T-helper 2 cell treated with Interferon-gamma antibody and Interleukin-4, amounts not matched to agents 5 μg/mL and 100 μg/mL, for 36 hours (primary cell): ENCODE results near the gene HCRTR2.
"Not testable (repeated sequence)": the region's sequence is repeated elsewhere in the genome, so short reads cannot be mapped to it uniquely, and the experiment has no call there.

Experiments used
- DNase-seq: peaks from one replicate; pipeline ENCODE4 v3.0.0; 2021; ENCODE audit warnings: low spot score
- H3K27ac Mint-ChIP-seq: one replicate; pipeline ENCODE4 v1.8.0; 2021; ENCODE audit warnings: mild to moderate bottlenecking, mixed read lengths
- H3K27me3 Mint-ChIP-seq: one replicate; pipeline ENCODE4 v1.8.0; 2021; ENCODE audit warnings: low read depth, mixed read lengths
- H3K36me3 Mint-ChIP-seq: one replicate; pipeline ENCODE4 v1.8.0; 2021; ENCODE audit warnings: low read depth, mixed read lengths
- H3K4me1 Mint-ChIP-seq: one replicate; pipeline ENCODE4 v1.8.0; 2021; ENCODE audit warnings: low read depth, mixed read lengths
- H3K4me3 Mint-ChIP-seq: one replicate; pipeline ENCODE4 v1.8.0; 2022; ENCODE audit warnings: mild to moderate bottlenecking, moderate library complexity, mixed read lengths
- H3K9me3 Mint-ChIP-seq: one replicate; pipeline ENCODE4 v1.8.0; 2021; ENCODE audit warnings: mixed read lengths

Gene HCRTR2

GRCh38 chr6:55182016-55182650, 7.8 kb downstream of the HCRTR2 start:
- no peaks in the 10 kb centered on the region for H3K27me3 Mint-ChIP-seq
- no peak overlapping the region for H3K27ac Mint-ChIP-seq
- DNase-seq = no peak
- H3K36me3 Mint-ChIP-seq = no peaks in the 10 kb centered on the region
- H3K4me1 Mint-ChIP-seq = no peaks in the 10 kb centered on the region
- H3K9me3 Mint-ChIP-seq = peaks cover 3% of the 10 kb centered on the region
- H3K4me3 Mint-ChIP-seq = no peak overlapping the region

GRCh38 chr6:55184782-55185530, 10.6 kb downstream of the HCRTR2 start:
- no peaks in the 10 kb centered on the region for H3K4me1 Mint-ChIP-seq
- no peak overlapping the region for H3K27ac Mint-ChIP-seq
- no peaks in the 10 kb centered on the region for H3K27me3 Mint-ChIP-seq
- no peaks in the 10 kb centered on the region for H3K9me3 Mint-ChIP-seq
- DNase-seq = no peak
- no peak overlapping the region for H3K4me3 Mint-ChIP-seq
- no peaks in the 10 kb centered on the region for H3K36me3 Mint-ChIP-seq

GRCh38 chr6:55198715-55199114, 24.4 kb downstream of the HCRTR2 start:
- no peaks in the 10 kb centered on the region for H3K27me3 Mint-ChIP-seq
- no peak overlapping the region for H3K4me3 Mint-ChIP-seq
- H3K36me3 Mint-ChIP-seq = no peaks in the 10 kb centered on the region
- H3K4me1 Mint-ChIP-seq = no peaks in the 10 kb centered on the region
- DNase-seq = no peak
- no peak overlapping the region for H3K27ac Mint-ChIP-seq
- peaks cover 8% of the 10 kb centered on the region for H3K9me3 Mint-ChIP-seq

- H3K4me1 Mint-ChIP-seq = no peaks in the 10 kb centered on the region
- H3K36me3 Mint-ChIP-seq = no peaks in the 10 kb centered on the region
- peaks cover 8% of the 10 kb centered on the region for H3K9me3 Mint-ChIP-seq
- no peak overlapping the region for H3K27ac Mint-ChIP-seq
- H3K4me3 Mint-ChIP-seq = no peak overlapping the region
- H3K27me3 Mint-ChIP-seq = no peaks in the 10 kb centered on the region
- no peak for DNase-seq
Measured at GRCh38 chr6:55199239-55199638, 24.9 kb downstream of the HCRTR2 start.

GRCh38 chr6:55208478-55209458, 34.5 kb downstream of the HCRTR2 start:
- Mint-ChIP-seq H3K36me3 (no peaks in the 10 kb centered on the region), H3K27me3 (no peaks in the 10 kb centered on the region), H3K9me3 (peaks cover 15% of the 10 kb centered on the region), H3K4me3 (no peak overlapping the region), H3K4me1 (no peaks in the 10 kb centered on the region), H3K27ac (no peak overlapping the region)
- no peak for DNase-seq

- Mint-ChIP-seq H3K4me1 (no peaks in the 10 kb centered on the region), H3K9me3 (peaks cover 22% of the 10 kb centered on the region), H3K27ac (no peak overlapping the region), H3K36me3 (no peaks in the 10 kb centered on the region), H3K27me3 (no peaks in the 10 kb centered on the region), H3K4me3 (no peak overlapping the region)
- no peak for DNase-seq
Measured at GRCh38 chr6:55210952-55211351, 36.6 kb downstream of the HCRTR2 start.

GRCh38 chr6:55212156-55212555, 37.8 kb downstream of the HCRTR2 start:
- Mint-ChIP-seq H3K9me3 (peaks cover 22% of the 10 kb centered on the region), H3K27me3 (no peaks in the 10 kb centered on the region), H3K27ac (no peak overlapping the region), H3K4me1 (no peaks in the 10 kb centered on the region), H3K4me3 (no peak overlapping the region), H3K36me3 (no peaks in the 10 kb centered on the region)
- DNase-seq = no peak

- no peak overlapping the region for H3K27ac Mint-ChIP-seq
- DNase-seq = no peak
- peaks cover 15% of the 10 kb centered on the region for H3K9me3 Mint-ChIP-seq
- no peak overlapping the region for H3K4me3 Mint-ChIP-seq
- no peaks in the 10 kb centered on the region for H3K36me3 Mint-ChIP-seq
- H3K27me3 Mint-ChIP-seq = no peaks in the 10 kb centered on the region
- H3K4me1 Mint-ChIP-seq = no peaks in the 10 kb centered on the region
Measured at GRCh38 chr6:55220961-55221360, 46.6 kb downstream of the HCRTR2 start.

- Mint-ChIP-seq H3K27ac (no peak overlapping the region), H3K9me3 (peaks cover 4% of the 10 kb centered on the region), H3K27me3 (no peaks in the 10 kb centered on the region), H3K4me3 (no peak overlapping the region), H3K36me3 (no peaks in the 10 kb centered on the region), H3K4me1 (no peaks in the 10 kb centered on the region)
- DNase-seq = no peak
Measured at GRCh38 chr6:55227862-55228261, 53.5 kb downstream of the HCRTR2 start.

GRCh38 chr6:55239099-55239498, 64.8 kb downstream of the HCRTR2 start:
- no peaks in the 10 kb centered on the region for H3K27me3 Mint-ChIP-seq
- H3K4me3 Mint-ChIP-seq = no peak overlapping the region
- no peaks in the 10 kb centered on the region for H3K36me3 Mint-ChIP-seq
- no peaks in the 10 kb centered on the region for H3K4me1 Mint-ChIP-seq
- H3K27ac Mint-ChIP-seq = no peak overlapping the region
- H3K9me3 Mint-ChIP-seq = no peaks in the 10 kb centered on the region
- DNase-seq = no peak

GRCh38 chr6:55240975-55241605, 66.8 kb downstream of the HCRTR2 start:
- not testable (repeated sequence) for DNase-seq, H3K36me3 Mint-ChIP-seq, H3K27me3 Mint-ChIP-seq, H3K4me1 Mint-ChIP-seq, H3K9me3 Mint-ChIP-seq, H3K4me3 Mint-ChIP-seq, H3K27ac Mint-ChIP-seq

GRCh38 chr6:55250400-55250799, 76.1 kb downstream of the HCRTR2 start:
- no peaks in the 10 kb centered on the region for H3K36me3 Mint-ChIP-seq
- H3K4me1 Mint-ChIP-seq = no peaks in the 10 kb centered on the region
- no peaks in the 10 kb centered on the region for H3K27me3 Mint-ChIP-seq
- no peak overlapping the region for H3K4me3 Mint-ChIP-seq
- no peak for DNase-seq
- H3K9me3 Mint-ChIP-seq = peaks cover 5% of the 10 kb centered on the region
- no peak overlapping the region for H3K27ac Mint-ChIP-seq

GRCh38 chr6:55255113-55255512, 80.8 kb downstream of the HCRTR2 start:
- no peak overlapping the region for H3K27ac Mint-ChIP-seq

More at GRCh38 chr6:55255113-55255512, 80.8 kb downstream of the HCRTR2 start:
- Mint-ChIP-seq H3K9me3 (peaks cover 5% of the 10 kb centered on the region), H3K27me3 (no peaks in the 10 kb centered on the region), H3K4me1 (no peaks in the 10 kb centered on the region), H3K36me3 (no peaks in the 10 kb centered on the region), H3K4me3 (no peak overlapping the region)
- no peak for DNase-seq
